HL-60 (cell line): ENCODE measurements around the gene H1-8.

Experiments
- CTCF ChIP-seq: IDR thresholded peaks from one replicate; pipeline ENCODE4 v1.5.1; 2011; ENCODE audit warnings: low read length, control low read depth, inconsistent platforms; ENCODE audit not compliant: insufficient read depth
- POLR2AphosphoS5 ChIP-seq: IDR thresholded peaks from 2 replicates; pipeline ENCODE4 v1.6.1; 2012; ENCODE audit warnings: low read depth
- REST ChIP-seq: IDR thresholded peaks from 2 replicates; pipeline ENCODE4 v1.6.1; 2012; ENCODE audit warnings: low read depth; ENCODE audit not compliant: insufficient replicate concordance

GRCh38 chr3:129559565-129560079 lies 16.6 kb downstream of the H1-8 start:
- TF ChIP-seq CTCF (no peak), POLR2AphosphoS5 (no peak), REST (no peak)
